Hepatocyte (in vitro differentiated cells): ENCODE results near the gene PLEKHA7.

Experiments
- CTCF ChIP-seq: fragments of 200-600 bp; sonication (generic); IDR thresholded peaks from 2 replicates; pipeline ENCODE4 v1.5.1; 2016; ENCODE audit warnings: antibody characterized with exemption, mild to moderate bottlenecking; ENCODE audit not compliant: poor library complexity
- EZH2 ChIP-seq: fragments of 200-600 bp; sonication (generic); IDR thresholded peaks from 2 replicates; pipeline ENCODE4 v1.6.1; 2016; ENCODE audit warnings: antibody characterized with exemption, mild to moderate bottlenecking, borderline replicate concordance
- EZH2phosphoT487 ChIP-seq: fragments of 200-600 bp; sonication (generic); IDR thresholded peaks from one replicate; pipeline ENCODE4 v1.6.1; 2018; ENCODE audit warnings: antibody characterized with exemption, mild to moderate bottlenecking, low read depth, moderate library complexity; ENCODE audit not compliant: unreplicated experiment, severe bottlenecking

DNA sequence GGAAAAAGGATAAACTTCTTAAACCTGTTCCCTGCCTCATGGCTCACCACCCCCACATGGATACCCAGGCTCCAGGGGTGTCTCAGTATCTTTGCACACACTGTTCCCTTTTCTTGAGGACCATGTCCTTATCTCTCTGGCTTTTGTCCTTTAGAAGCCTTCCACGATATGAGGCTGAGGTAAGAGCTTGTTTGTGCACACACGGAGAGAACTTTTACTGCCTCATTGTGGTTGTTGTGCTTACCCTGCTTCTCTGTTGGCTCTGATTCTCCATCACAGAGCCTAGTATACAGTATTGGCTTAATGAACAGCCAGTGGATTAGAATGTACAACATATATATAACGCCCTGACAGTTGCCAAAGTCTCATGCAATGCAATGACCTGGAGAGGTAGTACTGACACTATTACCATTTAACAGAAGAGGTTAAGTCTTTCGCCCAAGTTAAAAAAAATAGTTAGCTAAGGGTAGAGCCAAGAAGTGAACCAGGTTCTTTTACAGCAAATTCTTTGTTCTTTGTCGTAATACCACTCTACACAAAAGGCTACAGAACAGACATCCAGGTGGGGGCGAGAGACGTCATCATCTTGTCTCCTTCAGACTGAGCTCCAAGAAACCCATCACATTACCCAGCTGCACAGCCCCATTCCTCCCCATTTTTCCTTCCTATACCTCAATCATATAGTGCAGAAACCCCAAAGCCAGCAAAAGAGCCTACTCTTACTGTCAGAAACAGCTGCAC lies 117.3 kb downstream of the PLEKHA7 start:
- TF ChIP-seq CTCF = no peak
- no peak for TF ChIP-seq EZH2
- TF ChIP-seq EZH2phosphoT487 = no peak
